PFSK-1 (cell line): ENCODE measurements around the gene MAPKBP1.

Experiments used
- FOXP2 ChIP-seq: optimal IDR thresholded peaks from 2 replicates; pipeline ENCODE3; 2011; ENCODE audit warnings: borderline replicate concordance, control low read depth, inconsistent platforms; ENCODE audit not compliant: insufficient read depth; ENCODE audit errors: extremely low read length, extremely low read depth
- POLR2AphosphoS5 ChIP-seq: IDR thresholded peaks from 2 replicates; pipeline ENCODE4 v1.6.1; 2012; ENCODE audit warnings: low read depth, mild to moderate bottlenecking, control low read depth, low read length, moderate library complexity
- SIN3A ChIP-seq: IDR thresholded peaks from 2 replicates; pipeline ENCODE4 v1.6.1; 2012; ENCODE audit warnings: mild to moderate bottlenecking, low read length, moderate library complexity, borderline replicate concordance; ENCODE audit not compliant: insufficient read depth
- TAF1 ChIP-seq: IDR thresholded peaks from 2 replicates; pipeline ENCODE4 v1.6.1; 2012; ENCODE audit warnings: low read length, control low read depth, borderline replicate concordance; ENCODE audit not compliant: insufficient read depth
- TF ChIP-seq, protein P1 (sequence below), 2 experiments: IDR thresholded peaks; 2 replicates each; pipeline versions ENCODE4 v1.6.1 to v1.8.0; 2011 to 2012; ENCODE audit warnings: low read depth in 2 of 2, low read length in 2 of 2, control low read depth in 1 of 2, inconsistent platforms in 1 of 2, mild to moderate bottlenecking in 1 of 2, moderate library complexity in 1 of 2; ENCODE audit not compliant: insufficient read depth in 1 of 2

The MAPKBP1 gene

DNA sequence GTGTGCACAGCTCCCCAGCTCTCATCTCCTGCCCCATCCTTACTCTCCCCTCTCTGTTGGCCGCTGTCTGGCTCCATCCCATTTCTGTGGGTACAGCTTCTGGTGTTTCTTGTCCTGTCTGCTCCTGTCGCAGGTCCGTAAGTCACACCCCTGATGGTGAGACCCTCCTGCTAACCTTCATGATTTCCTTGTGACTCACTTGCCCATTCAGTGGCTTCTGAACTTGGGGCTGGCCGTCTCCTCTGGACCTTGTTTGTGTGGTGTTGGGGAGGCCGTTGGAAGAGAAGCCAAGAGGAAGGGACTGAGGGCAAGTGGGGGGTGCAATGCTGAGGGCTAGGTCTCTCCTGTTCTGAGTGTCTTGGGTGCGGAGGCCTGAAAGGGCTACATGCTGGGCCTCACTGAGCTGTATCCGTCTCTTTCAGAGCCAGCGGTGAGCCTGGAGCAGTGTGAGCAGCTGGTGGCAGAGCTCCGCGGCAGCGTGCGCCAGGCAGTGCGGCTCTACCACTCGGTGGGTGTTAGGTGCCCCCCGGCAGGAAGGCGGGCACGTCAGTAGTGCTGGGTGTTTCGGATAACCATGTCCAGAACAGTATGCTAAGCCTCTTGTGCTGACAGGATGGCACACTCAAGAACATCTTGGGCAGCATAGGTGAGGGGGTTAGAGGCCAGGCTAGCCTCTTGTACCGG, 49.9 kb downstream of the MAPKBP1 start:
- TF ChIP-seq, protein P1, sequence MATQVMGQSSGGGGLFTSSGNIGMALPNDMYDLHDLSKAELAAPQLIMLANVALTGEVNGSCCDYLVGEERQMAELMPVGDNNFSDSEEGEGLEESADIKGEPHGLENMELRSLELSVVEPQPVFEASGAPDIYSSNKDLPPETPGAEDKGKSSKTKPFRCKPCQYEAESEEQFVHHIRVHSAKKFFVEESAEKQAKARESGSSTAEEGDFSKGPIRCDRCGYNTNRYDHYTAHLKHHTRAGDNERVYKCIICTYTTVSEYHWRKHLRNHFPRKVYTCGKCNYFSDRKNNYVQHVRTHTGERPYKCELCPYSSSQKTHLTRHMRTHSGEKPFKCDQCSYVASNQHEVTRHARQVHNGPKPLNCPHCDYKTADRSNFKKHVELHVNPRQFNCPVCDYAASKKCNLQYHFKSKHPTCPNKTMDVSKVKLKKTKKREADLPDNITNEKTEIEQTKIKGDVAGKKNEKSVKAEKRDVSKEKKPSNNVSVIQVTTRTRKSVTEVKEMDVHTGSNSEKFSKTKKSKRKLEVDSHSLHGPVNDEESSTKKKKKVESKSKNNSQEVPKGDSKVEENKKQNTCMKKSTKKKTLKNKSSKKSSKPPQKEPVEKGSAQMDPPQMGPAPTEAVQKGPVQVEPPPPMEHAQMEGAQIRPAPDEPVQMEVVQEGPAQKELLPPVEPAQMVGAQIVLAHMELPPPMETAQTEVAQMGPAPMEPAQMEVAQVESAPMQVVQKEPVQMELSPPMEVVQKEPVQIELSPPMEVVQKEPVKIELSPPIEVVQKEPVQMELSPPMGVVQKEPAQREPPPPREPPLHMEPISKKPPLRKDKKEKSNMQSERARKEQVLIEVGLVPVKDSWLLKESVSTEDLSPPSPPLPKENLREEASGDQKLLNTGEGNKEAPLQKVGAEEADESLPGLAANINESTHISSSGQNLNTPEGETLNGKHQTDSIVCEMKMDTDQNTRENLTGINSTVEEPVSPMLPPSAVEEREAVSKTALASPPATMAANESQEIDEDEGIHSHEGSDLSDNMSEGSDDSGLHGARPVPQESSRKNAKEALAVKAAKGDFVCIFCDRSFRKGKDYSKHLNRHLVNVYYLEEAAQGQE (IDR thresholded peaks at IDR 0.05; ENCODE audit: insufficient read depth in 1 of 2, low read depth in 2 of 2, low read length in 2 of 2) = no peak
- TF ChIP-seq POLR2AphosphoS5 (no peak), FOXP2 (no peak), SIN3A (no peak)

DNA sequence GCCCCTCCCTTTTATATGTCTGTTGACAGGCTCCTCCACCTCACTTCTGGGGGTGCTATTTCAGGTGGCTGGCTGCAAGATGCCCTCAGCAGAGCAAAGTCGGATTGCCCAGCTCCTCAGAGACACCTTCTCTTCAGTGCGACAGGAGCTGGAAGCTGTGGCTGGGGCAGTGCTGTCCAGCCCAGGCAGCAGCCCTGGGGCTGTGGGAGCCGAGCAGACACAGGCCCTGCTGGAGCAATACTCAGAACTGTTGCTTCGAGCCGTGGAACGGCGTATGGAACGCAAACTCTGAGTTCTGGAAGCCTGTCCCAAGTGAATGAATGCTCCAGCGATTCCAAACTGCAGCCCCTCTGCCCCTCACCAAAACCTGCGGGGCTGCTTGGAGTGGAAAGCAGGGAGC, 50.9 kb downstream of the MAPKBP1 start:
- no peak for TF ChIP-seq POLR2AphosphoS5
- TF ChIP-seq FOXP2 = no peak
- TF ChIP-seq, protein P1 (IDR thresholded peaks at IDR 0.05; ENCODE audit: insufficient read depth in 1 of 2, low read depth in 2 of 2, low read length in 2 of 2) = no peak
- no peak for TF ChIP-seq SIN3A
- TF ChIP-seq TAF1 = no peak

DNA sequence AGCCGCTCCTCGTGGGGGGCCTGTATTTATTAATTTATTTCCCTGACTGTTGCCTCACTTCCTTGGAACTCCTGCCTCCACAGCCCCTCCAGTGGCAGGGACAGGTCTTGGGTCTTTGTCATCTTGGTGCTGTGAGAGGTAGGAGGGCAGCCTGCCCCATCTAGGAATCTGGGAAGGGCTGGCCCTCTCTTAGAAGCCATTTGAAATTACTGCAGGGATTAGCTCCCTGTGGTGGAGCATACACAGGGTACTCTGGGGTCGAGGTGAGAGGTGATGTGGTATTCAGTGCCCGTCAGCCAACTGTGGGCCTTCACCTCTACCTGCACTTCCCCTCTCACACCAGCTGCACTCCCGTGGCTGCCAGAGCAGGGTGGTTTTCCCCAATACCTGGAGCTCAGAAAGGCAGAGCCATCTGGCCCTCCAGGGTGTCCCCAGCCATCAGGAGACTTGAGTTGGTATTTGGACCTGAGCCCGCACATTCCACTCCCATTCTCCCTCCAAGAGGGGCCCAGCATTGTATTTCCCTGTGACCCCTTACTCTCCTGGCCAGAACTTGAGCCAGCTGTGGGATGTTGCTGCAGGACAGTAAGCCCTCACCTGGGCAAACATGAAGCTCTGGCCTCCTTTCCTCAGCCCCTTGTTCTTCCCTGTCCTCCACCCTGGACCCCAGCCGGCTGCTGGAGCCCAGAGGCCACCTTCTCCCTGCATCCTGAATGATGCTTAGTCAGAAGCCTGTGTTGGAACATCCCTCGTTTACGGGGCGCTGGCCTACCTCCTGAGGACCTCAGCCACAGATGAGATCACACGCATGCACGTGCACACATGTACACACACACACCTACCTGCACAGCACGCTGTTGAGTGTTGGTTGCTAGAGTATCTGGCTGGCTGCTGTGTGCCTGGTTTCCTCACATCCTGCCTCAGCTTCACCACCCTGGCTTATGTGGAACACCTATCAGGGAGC, 51.6 kb downstream of the MAPKBP1 start:
- TF ChIP-seq, protein P1 (IDR thresholded peaks at IDR 0.05; ENCODE audit: insufficient read depth in 1 of 2, low read depth in 2 of 2, low read length in 2 of 2) = no peak
- TF ChIP-seq FOXP2 (no peak), POLR2AphosphoS5 (no peak), TAF1 (no peak), SIN3A (no peak)

DNA sequence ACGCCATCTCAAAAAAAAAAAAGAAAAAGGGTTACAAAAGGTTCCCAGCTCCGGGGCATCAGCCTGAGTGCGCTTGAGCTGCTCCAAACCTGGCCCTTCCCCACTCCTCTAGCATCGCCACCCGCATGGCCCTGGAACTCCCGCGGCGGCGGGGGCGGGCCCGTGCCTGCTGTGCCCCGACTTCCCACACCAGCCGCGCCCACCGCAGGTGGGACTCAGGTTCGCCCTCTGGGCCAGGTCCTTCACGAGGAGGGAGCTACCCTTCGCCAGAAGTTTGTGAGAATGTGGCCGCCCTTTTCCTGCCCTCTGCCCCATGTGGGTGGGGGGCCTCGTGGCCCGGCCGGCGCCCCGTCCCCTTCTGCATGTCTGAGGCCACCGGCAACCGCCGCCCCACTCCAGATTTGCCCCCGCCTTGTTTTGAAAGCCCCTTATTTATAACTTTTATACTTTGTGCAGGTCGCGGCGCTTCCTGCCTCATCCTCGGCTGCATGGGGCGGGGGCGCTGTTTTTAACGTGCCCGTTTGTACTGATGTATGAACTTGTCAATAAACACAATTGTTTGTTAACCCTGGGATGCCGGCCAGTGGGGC, 53.1 kb downstream of the MAPKBP1 start:
- TF ChIP-seq FOXP2 (no peak), TAF1 (no peak), SIN3A (no peak), POLR2AphosphoS5 (no peak; the same call in 1 of the 2 replicates)
- TF ChIP-seq, protein P1 (IDR thresholded peaks at IDR 0.05; ENCODE audit: insufficient read depth in 1 of 2, low read depth in 2 of 2, low read length in 2 of 2) = no peak
